ENCODE measurements around the gene B3GALT5.
"Not testable (repeated sequence)": the region's sequence is repeated elsewhere in the genome, so short reads cannot be mapped to it uniquely, and the experiment has no call there.

B3GALT5 gene

GRCh38 chr21:39666026-39666425, 53.3 kb downstream of the B3GALT5 start:
- no peak for DNase-seq (ENCODE audit: extremely low read depth in 1 of 2, low read depth in 1 of 2)

GRCh38 chr21:39666681-39667315, 54.1 kb downstream of the B3GALT5 start:
- DNase-seq (ENCODE audit: extremely low read depth in 1 of 2, low read depth in 1 of 2) = no peak

GRCh38 chr21:39667353-39667891, 54.7 kb downstream of the B3GALT5 start:
- DNase-seq (ENCODE audit: extremely low read depth in 1 of 2, low read depth in 1 of 2) = no peak

GRCh38 chr21:39668369-39668768, 55.6 kb downstream of the B3GALT5 start:
- no peak for DNase-seq (ENCODE audit: extremely low read depth in 1 of 2, low read depth in 1 of 2)

GRCh38 chr21:39669485-39669884, 56.7 kb downstream of the B3GALT5 start:
- no peak for DNase-seq (ENCODE audit: extremely low read depth in 1 of 2, low read depth in 1 of 2)

GRCh38 chr21:39669976-39670661, 57.4 kb downstream of the B3GALT5 start:
- no peak for DNase-seq (ENCODE audit: extremely low read depth in 1 of 2, low read depth in 1 of 2)

- DNase-seq (ENCODE audit: extremely low read depth in 1 of 2, low read depth in 1 of 2) = no peak
Observed at GRCh38 chr21:39670701-39671100, 58.0 kb downstream of the B3GALT5 start.

- DNase-seq (ENCODE audit: extremely low read depth in 1 of 2, low read depth in 1 of 2) = no peak
Observed at GRCh38 chr21:39671986-39672385, 59.2 kb downstream of the B3GALT5 start.

- DNase-seq (ENCODE audit: extremely low read depth in 1 of 2, low read depth in 1 of 2) = no peak
Observed at GRCh38 chr21:39673163-39673562, 60.4 kb downstream of the B3GALT5 start.

- DNase-seq (ENCODE audit: extremely low read depth in 1 of 2, low read depth in 1 of 2) = no peak
Observed at GRCh38 chr21:39673736-39674135, 61.0 kb downstream of the B3GALT5 start.

- DNase-seq (ENCODE audit: extremely low read depth in 1 of 2, low read depth in 1 of 2) = no peak
Observed at GRCh38 chr21:39674801-39675200, 62.1 kb downstream of the B3GALT5 start.

GRCh38 chr21:39675590-39675989, 62.9 kb downstream of the B3GALT5 start:
- no peak for DNase-seq (ENCODE audit: extremely low read depth in 1 of 2, low read depth in 1 of 2)

- no peak for DNase-seq (ENCODE audit: extremely low read depth in 1 of 2, low read depth in 1 of 2)
Observed at GRCh38 chr21:39675993-39676661, 63.4 kb downstream of the B3GALT5 start.

GRCh38 chr21:39680216-39680615, 67.5 kb downstream of the B3GALT5 start:
- DNase-seq (ENCODE audit: extremely low read depth in 1 of 2, low read depth in 1 of 2) = no peak

GRCh38 chr21:39681257-39681656, 68.5 kb downstream of the B3GALT5 start:
- no peak for DNase-seq (ENCODE audit: extremely low read depth in 1 of 2, low read depth in 1 of 2)

- DNase-seq (ENCODE audit: extremely low read depth in 1 of 2, low read depth in 1 of 2) = no peak
Observed at GRCh38 chr21:39681845-39682244, 69.1 kb downstream of the B3GALT5 start.

GRCh38 chr21:39685236-39685635, 72.5 kb downstream of the B3GALT5 start:
- DNase-seq (ENCODE audit: extremely low read depth in 1 of 2, low read depth in 1 of 2) = no peak

GRCh38 chr21:39685991-39686390, 73.3 kb downstream of the B3GALT5 start:
- no peak for DNase-seq (ENCODE audit: extremely low read depth in 1 of 2, low read depth in 1 of 2)

GRCh38 chr21:39686646-39687468, 74.1 kb downstream of the B3GALT5 start:
- no peak for DNase-seq (ENCODE audit: extremely low read depth in 1 of 2, low read depth in 1 of 2)

GRCh38 chr21:39688010-39688409, 75.3 kb downstream of the B3GALT5 start:
- DNase-seq (ENCODE audit: extremely low read depth in 1 of 2, low read depth in 1 of 2) = no peak

GRCh38 chr21:39689860-39690259, 77.1 kb downstream of the B3GALT5 start:
- DNase-seq (ENCODE audit: extremely low read depth in 1 of 2, low read depth in 1 of 2) = not testable (repeated sequence)
